ENCODE data around the gene FNBP1. TPM values are rescaled to one million over a fixed set of nuclear protein-coding genes. Genes with fewer than 3 reads are reported as not detected.
"Not testable (repeated sequence)": the region's sequence is repeated elsewhere in the genome, so short reads cannot be mapped to it uniquely, and the experiment has no call there.

The FNBP1 gene
- total and polyA plus RNA-seq, 8 donors: 30.4 to 51.8 (median 34.4) TPM

GRCh38 chr9:129981180-129981907 is 61.6 kb downstream of the FNBP1 start:
- TF ChIP-seq CTCF (IDR thresholded peaks at IDR 0.05): no peak
- peak; percentile 79 for ATAC-seq
- H3K4me3 ChIP-seq: no peak overlapping the region
- H3K27ac ChIP-seq: peak overlapping the region in 1 of 2 donors; percentile 55
- peak in 1 of 4 donors; percentile 71 for DNase-seq
- H3K4me1 ChIP-seq: peaks cover 3 to 26% of the 10 kb centered on the region in 2 donors
- intact Hi-C loops (cut with DNase I): no loop called here
- no peaks in the 10 kb centered on the region for H3K27me3 ChIP-seq
- peaks cover 0 to 28% of the 10 kb centered on the region in 2 donors for H3K36me3 ChIP-seq
- no peaks in the 10 kb centered on the region for H3K9me3 ChIP-seq

- intact Hi-C loops (cut with DNase I); H3K4me3 ChIP-seq; H3K9me3 ChIP-seq; H3K27me3 ChIP-seq; DNase-seq; ATAC-seq; H3K27ac ChIP-seq: not testable (repeated sequence)
- peaks cover 3 to 26% of the 10 kb centered on the region in 2 donors for H3K4me1 ChIP-seq
- peaks cover 0 to 36% of the 10 kb centered on the region in 2 donors for H3K36me3 ChIP-seq
Observed at GRCh38 chr9:129980224-129980623, 62.8 kb downstream of the FNBP1 start.

GRCh38 chr9:129979071-129979745 is 63.8 kb downstream of the FNBP1 start:
- Histone ChIP-seq H3K27ac (no peak overlapping the region), H3K36me3 (peaks cover 0 to 46% of the 10 kb centered on the region in 2 donors), H3K4me3 (no peak overlapping the region), H3K9me3 (no peaks in the 10 kb centered on the region), H3K4me1 (peaks cover 3 to 24% of the 10 kb centered on the region in 2 donors), H3K27me3 (no peaks in the 10 kb centered on the region)
- ATAC-seq (no peak), DNase-seq (no peak)
- no peak for TF ChIP-seq CTCF (IDR thresholded peaks at IDR 0.05)
- intact Hi-C loops (cut with DNase I): no loop called here

GRCh38 chr9:129972816-129973215 is 70.2 kb downstream of the FNBP1 start:
- no peak for DNase-seq
- peaks cover 0 to 57% of the 10 kb centered on the region in 2 donors for H3K36me3 ChIP-seq

More at GRCh38 chr9:129972816-129973215, 70.2 kb downstream of the FNBP1 start:
- no peak for TF ChIP-seq CTCF (IDR thresholded peaks at IDR 0.05)
- Histone ChIP-seq H3K4me3 (no peak overlapping the region), H3K4me1 (peaks cover 13 to 26% of the 10 kb centered on the region in 2 donors), H3K9me3 (no peaks in the 10 kb centered on the region), H3K27ac (no peak overlapping the region), H3K27me3 (no peaks in the 10 kb centered on the region)
- no peak for ATAC-seq
- intact Hi-C loops (cut with DNase I): no loop called here

All from left lung (tissue), 10 donors.